ENCODE results near the gene MAGEC2.

MAGEC2 gene

GRCh38 chrX:142204522-142205433, at the start of gene MAGEC2:
Gene MAGEC2, minus strand, starts transcription at chrX:142205290. Its CDS starts 1,303 bp downstream, at chrX:142203987.
- DNase-seq = no peak

GRCh38 chrX:142251680-142252079, 46.6 kb upstream of the MAGEC2 start:
- DNase-seq = no peak

GRCh38 chrX:142251202-142251601, 46.1 kb upstream of the MAGEC2 start:
- no peak for DNase-seq

GRCh38 chrX:142250502-142250901, 45.4 kb upstream of the MAGEC2 start:
- no peak for DNase-seq

GRCh38 chrX:142249721-142250120, 44.6 kb upstream of the MAGEC2 start:
- DNase-seq = no peak

- DNase-seq = no peak
These were observed 39.5 kb upstream of the MAGEC2 start for GRCh38 chrX:142244568-142244967.

GRCh38 chrX:142238536-142238935, 33.4 kb upstream of the MAGEC2 start:
- DNase-seq = no peak

- DNase-seq = no peak
These were observed 28.3 kb upstream of the MAGEC2 start for GRCh38 chrX:142233400-142233799.

GRCh38 chrX:142214081-142214480, 9.0 kb upstream of the MAGEC2 start:
- DNase-seq = no peak

GRCh38 chrX:142201113-142201512, 4.0 kb downstream of the MAGEC2 start:
- no peak for DNase-seq

- no peak for DNase-seq
These were observed 19.0 kb downstream of the MAGEC2 start for GRCh38 chrX:142186103-142186502.

- DNase-seq = no peak
These were observed 20.1 kb downstream of the MAGEC2 start for GRCh38 chrX:142184756-142185602.

GRCh38 chrX:142156567-142156966, 48.5 kb downstream of the MAGEC2 start:
- DNase-seq = no peak
